Mucosa of descending colon (tissue), 3 donors: ENCODE data around the gene HLA-F. TPM values are rescaled to one million over a fixed set of nuclear protein-coding genes. Genes with fewer than 3 reads are reported as not detected.

Source experiments
- ATAC-seq: fragments of 200-7000 bp; cut with Tn5 transposase; one replicate; pipeline ENCODE4 v1.9.1; 2020; ENCODE audit warnings: mild to moderate bottlenecking, moderate library complexity
- DNase-seq, 3 donors: peaks; one replicate each; pipeline ENCODE4 v3.0.0-alpha.2; 2020
- H3K36me3 ChIP-seq: fragments of 200-600 bp; one replicate; pipeline ENCODE4 v1.8.0; 2021; ENCODE audit warnings: low read depth, mild to moderate bottlenecking
- H3K4me1 ChIP-seq: fragments of 200-600 bp; one replicate; pipeline ENCODE4 v1.8.0; 2021; ENCODE audit warnings: low read depth, mild to moderate bottlenecking
- H3K4me3 ChIP-seq: fragments of 200-600 bp; one replicate; pipeline ENCODE4 v1.8.0; 2021; ENCODE audit warnings: mild to moderate bottlenecking
- H3K9me3 ChIP-seq: fragments of 200-600 bp; one replicate; pipeline ENCODE4 v1.8.0; 2021; ENCODE audit warnings: mild to moderate bottlenecking
- CTCF ChIP-seq: fragments of 200-600 bp; IDR thresholded peaks from one replicate; pipeline ENCODE4 v1.8.0; 2022; ENCODE audit warnings: antibody characterized with exemption, mild to moderate bottlenecking
- intact Hi-C, 2 donors: fragments of 100-400 bp; cut with DNase I in 1 of 2; cut with micrococcal nuclease in 1 of 2; formaldehyde crosslinking; loops; one replicate each; pipeline versions ENCODE4 v1.11.0 to v1.11.1; 2022; cut with DNase I, micrococcal nuclease
- total RNA-seq, 3 donors: library from RNA; stranded (reverse); fragmentation: NEBNext Ultra II Directional in 2 of 3; extraction: Animal tissue kit (Norgen Biotek cat#: 25700) in 2 of 3; gene quantifications; one replicate each; pipeline versions ENCODE4 v1.2.1 to v1.2.4, GENCODE V29; 2021 to 2023
- donor health status: DM: no; HTN: no; CAD: no; lungs with moderate emphysema.
- donor health status: DM: no; HTN: no; CAD: no.
- donor health status: DM: no; HTN: yes; CAD: no.

The HLA-F gene
- total RNA-seq, 3 donors from 2014 or later = 151 to 416 (median 198) TPM

GRCh38 chr6:29726001-29726400 is 2.8 kb downstream of the HLA-F start:
- DNase-seq = no peak
- no peak for ATAC-seq
- TF ChIP-seq CTCF = no peak
- Histone ChIP-seq H3K4me1 (peaks cover 16% of the 10 kb centered on the region), H3K4me3 (no peak overlapping the region), H3K9me3 (no peaks in the 10 kb centered on the region), H3K36me3 (peaks cover 5% of the 10 kb centered on the region)
- intact Hi-C loops = no loop called here

GRCh38 chr6:29726571-29727194 is 3.4 kb downstream of the HLA-F start:
- Histone ChIP-seq H3K9me3 (no peaks in the 10 kb centered on the region), H3K4me1 (peaks cover 16% of the 10 kb centered on the region), H3K36me3 (peaks cover 5% of the 10 kb centered on the region), H3K4me3 (no peak overlapping the region)
- DNase-seq = no peak
- ATAC-seq = no peak
- intact Hi-C loops = no loop called here
- TF ChIP-seq CTCF = no peak

GRCh38 chr6:29727637-29728036 is 4.4 kb downstream of the HLA-F start:
- TF ChIP-seq CTCF = no peak
- Histone ChIP-seq H3K4me3 (no peak overlapping the region), H3K9me3 (no peaks in the 10 kb centered on the region), H3K36me3 (peaks cover 5% of the 10 kb centered on the region), H3K4me1 (peaks cover 16% of the 10 kb centered on the region)
- intact Hi-C loops = no loop called here
- DNase-seq = no peak
- no peak for ATAC-seq

- no peak for TF ChIP-seq CTCF
- H3K9me3 ChIP-seq = no peaks in the 10 kb centered on the region
- H3K4me3 ChIP-seq = no peak overlapping the region
- H3K4me1 ChIP-seq = peaks cover 16% of the 10 kb centered on the region
- DNase-seq (no peak), ATAC-seq (no peak)
- peaks cover 5% of the 10 kb centered on the region for H3K36me3 ChIP-seq
- intact Hi-C loops = no loop called here
Measured at GRCh38 chr6:29728173-29728874, 5.1 kb downstream of the HLA-F start.

GRCh38 chr6:29728875-29729270 is 5.6 kb downstream of the HLA-F start:
- no peak for TF ChIP-seq CTCF
- H3K9me3 ChIP-seq = no peaks in the 10 kb centered on the region
- peaks cover 16% of the 10 kb centered on the region for H3K4me1 ChIP-seq
- ATAC-seq = no peak
- DNase-seq = no peak
- H3K36me3 ChIP-seq = peaks cover 5% of the 10 kb centered on the region
- no peak overlapping the region for H3K4me3 ChIP-seq
- intact Hi-C loops = no loop called here
